GM18526 (cell line): Measurements from ENCODE around the gene SPATC1L.

Experiments used
- POLR2A ChIP-seq: IDR thresholded peaks from 3 replicates; pipeline ENCODE4 v1.6.1; 2011; ENCODE audit not compliant: insufficient read length; ENCODE audit errors: extremely low read depth

Gene SPATC1L

DNA sequence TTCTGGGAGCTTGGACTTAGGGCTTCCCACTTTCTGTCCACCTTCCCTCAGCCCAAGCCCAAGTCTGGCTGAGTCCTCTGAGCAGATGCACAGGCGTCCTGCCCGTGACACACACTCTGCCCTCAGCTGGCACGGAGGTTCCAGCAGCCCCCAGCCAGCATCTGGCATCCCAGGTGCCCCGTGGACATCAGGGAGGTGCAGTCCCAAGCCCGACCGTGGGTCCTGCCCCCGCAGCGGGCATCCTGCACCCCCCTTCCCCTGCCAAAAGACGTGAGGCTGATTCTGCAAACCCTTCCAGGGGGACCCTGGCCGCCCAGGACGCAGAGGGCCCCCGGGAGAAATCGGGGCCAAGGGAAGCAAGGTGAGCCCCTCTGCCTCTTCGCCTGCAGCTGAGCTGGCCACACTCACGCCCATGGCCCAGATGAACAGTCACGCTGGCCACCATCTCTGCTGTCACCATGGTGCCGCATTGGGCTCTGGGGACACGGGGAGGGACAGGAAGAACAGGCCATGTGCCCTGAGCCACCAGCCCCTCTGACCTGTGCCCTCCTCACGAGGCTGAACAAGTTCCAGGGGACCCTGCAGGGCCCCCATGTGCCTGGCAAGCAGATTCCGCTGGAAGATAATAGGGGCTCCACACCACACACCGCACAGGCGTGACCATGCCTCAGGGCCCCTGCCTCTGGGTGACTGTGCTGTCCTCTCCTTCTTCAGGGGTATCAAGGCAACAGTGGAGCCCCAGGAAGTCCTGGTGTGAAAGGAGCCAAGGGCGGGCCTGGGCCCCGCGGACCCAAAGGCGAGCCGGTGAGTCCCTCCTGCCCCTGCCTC is 65.7 kb downstream of the SPATC1L start:
- TF ChIP-seq POLR2A: no peak

GRCh38 chr21:46117586-46118315 is 66.5 kb downstream of the SPATC1L start:
- no peak for TF ChIP-seq POLR2A

GRCh38 chr21:46116776-46117585 is 67.3 kb downstream of the SPATC1L start:
- no peak for TF ChIP-seq POLR2A

GRCh38 chr21:46116189-46116775 is 68.0 kb downstream of the SPATC1L start:
- no peak for TF ChIP-seq POLR2A

- no peak for TF ChIP-seq POLR2A
These were observed 68.6 kb downstream of the SPATC1L start for GRCh38 chr21:46115441-46116188.

DNA sequence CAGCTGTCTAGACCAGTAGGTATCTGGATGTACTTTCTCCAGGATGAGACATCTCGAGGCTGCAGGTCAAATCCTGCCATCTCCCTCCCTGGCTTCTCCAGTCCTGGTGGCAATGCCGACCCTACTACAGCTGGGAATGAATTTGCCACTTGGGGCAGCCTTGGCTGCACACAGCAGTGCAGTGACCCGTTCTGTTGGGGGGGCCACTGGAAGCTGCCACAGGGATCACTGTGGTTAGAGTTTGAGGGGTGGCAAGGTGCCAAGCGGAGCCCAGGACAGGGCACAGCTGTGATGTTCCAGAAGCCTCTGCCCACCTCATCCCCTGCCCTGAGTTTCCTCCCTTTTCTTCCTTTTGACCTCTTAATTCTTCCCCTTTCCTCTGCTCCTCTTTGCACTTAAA is 69.3 kb downstream of the SPATC1L start:
- TF ChIP-seq POLR2A: no peak

- TF ChIP-seq POLR2A: no peak
These were observed 70.6 kb downstream of the SPATC1L start for GRCh38 chr21:46113497-46114176.

GRCh38 chr21:46112725-46113215 is 71.5 kb downstream of the SPATC1L start:
- TF ChIP-seq POLR2A: no peak

- no peak for TF ChIP-seq POLR2A
These were observed 72.2 kb downstream of the SPATC1L start for GRCh38 chr21:46111857-46112724.

GRCh38 chr21:46111193-46111571 is 73.1 kb downstream of the SPATC1L start:
- TF ChIP-seq POLR2A: no peak
